Activated naive CD8-positive, alpha-beta T cell treated with anti-CD3 and anti-CD28 coated beads, Interleukin-2, amount 50 U/mL, for 24 hours (primary cell): ENCODE results near the gene ASPSCR1.

Source experiments
- ATAC-seq: fragments of 150-1000 bp; cut with Tn5 transposase; one replicate; pipeline ENCODE4 v1.10.0; 2021
- DNase-seq: peaks from one replicate; pipeline ENCODE4 v3.0.0; 2021
- H3K27ac Mint-ChIP-seq: one replicate; pipeline ENCODE4 v1.8.0; 2021; ENCODE audit warnings: mild to moderate bottlenecking, mixed read lengths
- H3K27me3 Mint-ChIP-seq: one replicate; pipeline ENCODE4 v1.8.0; 2021; ENCODE audit warnings: mixed read lengths
- H3K36me3 Mint-ChIP-seq: one replicate; pipeline ENCODE4 v1.8.0; 2021; ENCODE audit warnings: low read depth, mixed read lengths
- H3K4me1 Mint-ChIP-seq: one replicate; pipeline ENCODE4 v1.8.0; 2021; ENCODE audit warnings: mixed read lengths
- H3K4me3 Mint-ChIP-seq: one replicate; pipeline ENCODE4 v1.8.0; 2021; ENCODE audit warnings: mild to moderate bottlenecking, moderate library complexity, mixed read lengths
- H3K9me3 Mint-ChIP-seq: one replicate; pipeline ENCODE4 v1.8.0; 2021; ENCODE audit warnings: mixed read lengths

ASPSCR1 gene

GRCh38 chr17:81977211-81977808 is at the start of gene ASPSCR1:
ASPSCR1 (plus strand) TSS chr17:81977629; CDS start chr17:81977647, 18 bp downstream.
- peak within 1 kb of the TSS; percentile 97 for H3K27ac Mint-ChIP-seq
- peaks cover 4% of the 10 kb centered on the region for H3K36me3 Mint-ChIP-seq
- peaks cover 38% of the 10 kb centered on the region for H3K4me1 Mint-ChIP-seq
- peak within 1 kb of the TSS; percentile 94 for H3K4me3 Mint-ChIP-seq
- H3K27me3 Mint-ChIP-seq: no peaks in the 10 kb centered on the region
- DNase-seq (peak; percentile 94), ATAC-seq (peak; percentile 84)
- H3K9me3 Mint-ChIP-seq: peaks cover 3% of the 10 kb centered on the region

- DNase-seq: peak; percentile 93
- peaks cover 6% of the 10 kb centered on the region for H3K36me3 Mint-ChIP-seq
- peaks cover 4% of the 10 kb centered on the region for H3K27me3 Mint-ChIP-seq
- H3K4me3 Mint-ChIP-seq: peak within 1 kb of the TSS; percentile 83
- H3K27ac Mint-ChIP-seq: peak within 1 kb of the TSS; percentile 79
- H3K9me3 Mint-ChIP-seq: no peaks in the 10 kb centered on the region
- peak; percentile 67 for ATAC-seq
- peaks cover 35% of the 10 kb centered on the region for H3K4me1 Mint-ChIP-seq
These were observed 49.5 kb upstream of the ASPSCR1 start, which contains the start of gene MAFG for GRCh38 chr17:81927653-81928543. MAFG (minus strand) TSS chr17:81927735; CDS start chr17:81923185, 4,550 bp downstream.

- Mint-ChIP-seq H3K27ac (no peak overlapping the region), H3K27me3 (peaks cover 4% of the 10 kb centered on the region)
- ATAC-seq: no peak
These were observed 48.7 kb upstream of the ASPSCR1 start for GRCh38 chr17:81928544-81929252.

GRCh38 chr17:81929253-81930141 is 47.9 kb upstream of the ASPSCR1 start:
- peaks cover 35% of the 10 kb centered on the region for H3K4me1 Mint-ChIP-seq
- no peak for DNase-seq

More at GRCh38 chr17:81928544-81929252, 48.7 kb upstream of the ASPSCR1 start:
- Mint-ChIP-seq H3K4me3 (peak overlapping the region; percentile 75), H3K4me1 (peaks cover 37% of the 10 kb centered on the region), H3K36me3 (peaks cover 10% of the 10 kb centered on the region), H3K9me3 (no peaks in the 10 kb centered on the region)
- no peak for DNase-seq

GRCh38 chr17:81930142-81931125 is 47.0 kb upstream of the ASPSCR1 start:
- peaks cover 35% of the 10 kb centered on the region for H3K4me1 Mint-ChIP-seq
- DNase-seq (no peak), ATAC-seq (no peak)
- no peaks in the 10 kb centered on the region for H3K9me3 Mint-ChIP-seq
- no peak overlapping the region for H3K27ac Mint-ChIP-seq
- H3K36me3 Mint-ChIP-seq: peaks cover 14% of the 10 kb centered on the region
- peaks cover 4% of the 10 kb centered on the region for H3K27me3 Mint-ChIP-seq
- no peak overlapping the region for H3K4me3 Mint-ChIP-seq

More at GRCh38 chr17:81929253-81930141, 47.9 kb upstream of the ASPSCR1 start:
- H3K27ac Mint-ChIP-seq: no peak overlapping the region
- no peak for ATAC-seq
- peak overlapping the region; percentile 75 for H3K4me3 Mint-ChIP-seq
- no peaks in the 10 kb centered on the region for H3K9me3 Mint-ChIP-seq
- peaks cover 4% of the 10 kb centered on the region for H3K27me3 Mint-ChIP-seq
- H3K36me3 Mint-ChIP-seq: peaks cover 14% of the 10 kb centered on the region

- peaks cover 4% of the 10 kb centered on the region for H3K27me3 Mint-ChIP-seq
- H3K27ac Mint-ChIP-seq: no peak overlapping the region
- ATAC-seq: no peak
- H3K36me3 Mint-ChIP-seq: peaks cover 19% of the 10 kb centered on the region
- no peak overlapping the region for H3K4me3 Mint-ChIP-seq
- DNase-seq: no peak
- H3K4me1 Mint-ChIP-seq: peaks cover 35% of the 10 kb centered on the region
- H3K9me3 Mint-ChIP-seq: no peaks in the 10 kb centered on the region
These were observed 46.3 kb upstream of the ASPSCR1 start for GRCh38 chr17:81931189-81931556.

- Mint-ChIP-seq H3K27ac (no peak overlapping the region), H3K27me3 (peaks cover 4% of the 10 kb centered on the region), H3K9me3 (no peaks in the 10 kb centered on the region), H3K4me3 (no peak overlapping the region), H3K4me1 (peaks cover 33% of the 10 kb centered on the region), H3K36me3 (peaks cover 19% of the 10 kb centered on the region)
- DNase-seq: no peak
- ATAC-seq: no peak
These were observed 45.7 kb upstream of the ASPSCR1 start for GRCh38 chr17:81931557-81932332.

GRCh38 chr17:81932333-81932983 is 45.0 kb upstream of the ASPSCR1 start:
- no peak overlapping the region for H3K4me3 Mint-ChIP-seq
- no peaks in the 10 kb centered on the region for H3K9me3 Mint-ChIP-seq
- DNase-seq (no peak), ATAC-seq (no peak)
- peaks cover 19% of the 10 kb centered on the region for H3K36me3 Mint-ChIP-seq
- peaks cover 4% of the 10 kb centered on the region for H3K27me3 Mint-ChIP-seq
- H3K4me1 Mint-ChIP-seq: peaks cover 33% of the 10 kb centered on the region
- no peak overlapping the region for H3K27ac Mint-ChIP-seq

- Mint-ChIP-seq H3K4me3 (no peak overlapping the region), H3K27me3 (peaks cover 4% of the 10 kb centered on the region), H3K27ac (no peak overlapping the region), H3K36me3 (peaks cover 19% of the 10 kb centered on the region), H3K9me3 (no peaks in the 10 kb centered on the region), H3K4me1 (peaks cover 37% of the 10 kb centered on the region)
- ATAC-seq (no peak), DNase-seq (no peak)
These were observed 44.2 kb upstream of the ASPSCR1 start for GRCh38 chr17:81933178-81933699.

- H3K4me3 Mint-ChIP-seq: no peak overlapping the region
These were observed 43.2 kb upstream of the ASPSCR1 start for GRCh38 chr17:81934098-81934757.

GRCh38 chr17:81934850-81935708 is 42.4 kb upstream of the ASPSCR1 start:
- H3K4me3 Mint-ChIP-seq: peak overlapping the region; percentile 85
- H3K27me3 Mint-ChIP-seq: no peaks in the 10 kb centered on the region
- H3K9me3 Mint-ChIP-seq: no peaks in the 10 kb centered on the region
- DNase-seq (no peak), ATAC-seq (no peak)
- no peak overlapping the region for H3K27ac Mint-ChIP-seq
- peaks cover 19% of the 10 kb centered on the region for H3K36me3 Mint-ChIP-seq
- peaks cover 34% of the 10 kb centered on the region for H3K4me1 Mint-ChIP-seq

More at GRCh38 chr17:81934098-81934757, 43.2 kb upstream of the ASPSCR1 start:
- no peaks in the 10 kb centered on the region for H3K9me3 Mint-ChIP-seq
- H3K27me3 Mint-ChIP-seq: peaks cover 2% of the 10 kb centered on the region
- peaks cover 19% of the 10 kb centered on the region for H3K36me3 Mint-ChIP-seq
- peak overlapping the region; percentile 39 for H3K27ac Mint-ChIP-seq
- peaks cover 34% of the 10 kb centered on the region for H3K4me1 Mint-ChIP-seq
- ATAC-seq (no peak), DNase-seq (no peak)
